Fibroblast of villous mesenchyme (primary cell): ENCODE data around the gene KIAA1755. TPM values are rescaled to one million over a fixed set of nuclear protein-coding genes. Genes with fewer than 3 reads are reported as not detected.

Source experiments
- DNase-seq: peaks from one replicate; pipeline ENCODE4 v3.0.0-alpha.2; 2010; ENCODE audit warnings: low read depth
- H3K4me3 ChIP-seq: 2 replicates; pipeline ENCODE4 v1.5.1; 2011; ENCODE audit warnings: low read depth, mild to moderate bottlenecking, low read length
- total RNA-seq: library from RNA; depleted of rRNA; stranded (reverse); fragments of >200 nt; gene quantifications from 2 replicates; pipeline ENCODE4 v1.2.3, GENCODE V29; 2012
- TF ChIP-seq, protein P1 (sequence below): IDR thresholded peaks from 2 replicates; pipeline ENCODE4 v1.5.1; 2012; ENCODE audit warnings: low read depth, mild to moderate bottlenecking, low read length; ENCODE audit not compliant: insufficient read depth

The KIAA1755 gene
- total RNA-seq, 1 donor = 1.3 TPM

DNA sequence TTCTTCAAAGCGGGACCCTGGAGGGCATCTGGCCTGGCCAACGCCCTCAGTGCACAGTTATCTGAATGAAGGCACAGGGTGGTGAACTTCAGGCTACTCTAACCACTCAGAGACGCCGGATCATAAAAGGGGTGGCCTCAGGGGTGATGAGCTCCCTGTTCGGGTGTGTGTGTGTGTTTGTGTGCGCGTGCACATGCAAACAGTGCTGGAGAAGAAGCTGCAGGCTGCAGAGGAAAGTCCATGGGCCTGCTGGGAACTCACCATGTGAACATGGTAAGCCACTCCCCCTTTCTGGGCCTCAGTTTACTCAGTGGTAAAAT, 42.0 kb downstream of the KIAA1755 start:
- TF ChIP-seq, protein P1, sequence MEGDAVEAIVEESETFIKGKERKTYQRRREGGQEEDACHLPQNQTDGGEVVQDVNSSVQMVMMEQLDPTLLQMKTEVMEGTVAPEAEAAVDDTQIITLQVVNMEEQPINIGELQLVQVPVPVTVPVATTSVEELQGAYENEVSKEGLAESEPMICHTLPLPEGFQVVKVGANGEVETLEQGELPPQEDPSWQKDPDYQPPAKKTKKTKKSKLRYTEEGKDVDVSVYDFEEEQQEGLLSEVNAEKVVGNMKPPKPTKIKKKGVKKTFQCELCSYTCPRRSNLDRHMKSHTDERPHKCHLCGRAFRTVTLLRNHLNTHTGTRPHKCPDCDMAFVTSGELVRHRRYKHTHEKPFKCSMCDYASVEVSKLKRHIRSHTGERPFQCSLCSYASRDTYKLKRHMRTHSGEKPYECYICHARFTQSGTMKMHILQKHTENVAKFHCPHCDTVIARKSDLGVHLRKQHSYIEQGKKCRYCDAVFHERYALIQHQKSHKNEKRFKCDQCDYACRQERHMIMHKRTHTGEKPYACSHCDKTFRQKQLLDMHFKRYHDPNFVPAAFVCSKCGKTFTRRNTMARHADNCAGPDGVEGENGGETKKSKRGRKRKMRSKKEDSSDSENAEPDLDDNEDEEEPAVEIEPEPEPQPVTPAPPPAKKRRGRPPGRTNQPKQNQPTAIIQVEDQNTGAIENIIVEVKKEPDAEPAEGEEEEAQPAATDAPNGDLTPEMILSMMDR = no peak
- DNase-seq = no peak
- H3K4me3 ChIP-seq = no peak overlapping the region

- peak; percentile 92 for DNase-seq
- no peak overlapping the region for H3K4me3 ChIP-seq
- TF ChIP-seq, protein P1 = no peak
These were observed 42.6 kb downstream of the KIAA1755 start for GRCh38 chr20:38217791-38218565.

DNA sequence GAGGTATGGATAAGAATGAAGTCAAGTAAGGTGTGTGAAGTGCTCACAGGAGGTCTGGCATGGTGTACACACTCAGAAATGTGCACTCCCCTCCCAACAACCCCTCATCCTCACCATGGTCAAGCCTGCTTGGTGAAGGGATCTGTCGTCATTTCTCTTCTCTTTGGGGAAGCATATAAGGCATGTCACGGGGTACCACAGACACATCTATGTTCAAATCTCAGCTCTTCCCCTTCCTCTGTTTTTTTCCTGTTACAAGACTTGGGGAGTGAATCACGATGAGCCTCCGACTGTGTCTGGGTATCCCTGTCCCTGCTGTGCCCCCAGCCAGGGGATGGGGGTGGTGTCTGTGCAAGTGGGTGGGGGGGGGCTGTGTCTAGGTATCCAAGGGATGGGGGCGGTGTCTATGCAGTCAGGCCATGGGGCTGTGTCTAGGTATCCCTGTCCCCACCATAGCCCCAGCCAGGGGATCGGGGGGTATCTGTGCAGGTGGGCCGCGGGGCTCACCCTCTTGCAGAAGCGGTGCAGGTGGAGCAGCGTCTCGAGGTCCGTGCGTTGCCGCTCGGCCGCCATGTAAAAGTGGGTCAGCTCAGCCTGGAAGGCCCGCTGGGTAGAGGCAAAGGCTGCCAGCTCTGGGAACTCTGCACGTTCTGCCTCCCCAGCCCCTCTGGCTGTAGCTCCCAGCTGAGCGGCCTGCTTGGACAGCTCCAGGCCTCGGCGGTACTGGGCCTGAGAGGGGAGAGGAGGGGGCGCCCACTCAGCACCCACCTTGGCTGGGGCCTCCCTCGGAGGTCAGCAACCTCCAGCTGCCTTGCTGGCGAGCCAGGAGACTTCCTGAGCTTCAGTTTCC, 43.6 kb downstream of the KIAA1755 start:
- DNase-seq = no peak
- H3K4me3 ChIP-seq = no peak overlapping the region

GRCh38 chr20:38216201-38216600, 44.3 kb downstream of the KIAA1755 start:
- H3K4me3 ChIP-seq = no peak overlapping the region
- TF ChIP-seq, protein P1 = no peak
- no peak for DNase-seq

More for the DNA sequence above, 43.6 kb downstream of the KIAA1755 start:
- TF ChIP-seq, protein P1 = no peak

DNA sequence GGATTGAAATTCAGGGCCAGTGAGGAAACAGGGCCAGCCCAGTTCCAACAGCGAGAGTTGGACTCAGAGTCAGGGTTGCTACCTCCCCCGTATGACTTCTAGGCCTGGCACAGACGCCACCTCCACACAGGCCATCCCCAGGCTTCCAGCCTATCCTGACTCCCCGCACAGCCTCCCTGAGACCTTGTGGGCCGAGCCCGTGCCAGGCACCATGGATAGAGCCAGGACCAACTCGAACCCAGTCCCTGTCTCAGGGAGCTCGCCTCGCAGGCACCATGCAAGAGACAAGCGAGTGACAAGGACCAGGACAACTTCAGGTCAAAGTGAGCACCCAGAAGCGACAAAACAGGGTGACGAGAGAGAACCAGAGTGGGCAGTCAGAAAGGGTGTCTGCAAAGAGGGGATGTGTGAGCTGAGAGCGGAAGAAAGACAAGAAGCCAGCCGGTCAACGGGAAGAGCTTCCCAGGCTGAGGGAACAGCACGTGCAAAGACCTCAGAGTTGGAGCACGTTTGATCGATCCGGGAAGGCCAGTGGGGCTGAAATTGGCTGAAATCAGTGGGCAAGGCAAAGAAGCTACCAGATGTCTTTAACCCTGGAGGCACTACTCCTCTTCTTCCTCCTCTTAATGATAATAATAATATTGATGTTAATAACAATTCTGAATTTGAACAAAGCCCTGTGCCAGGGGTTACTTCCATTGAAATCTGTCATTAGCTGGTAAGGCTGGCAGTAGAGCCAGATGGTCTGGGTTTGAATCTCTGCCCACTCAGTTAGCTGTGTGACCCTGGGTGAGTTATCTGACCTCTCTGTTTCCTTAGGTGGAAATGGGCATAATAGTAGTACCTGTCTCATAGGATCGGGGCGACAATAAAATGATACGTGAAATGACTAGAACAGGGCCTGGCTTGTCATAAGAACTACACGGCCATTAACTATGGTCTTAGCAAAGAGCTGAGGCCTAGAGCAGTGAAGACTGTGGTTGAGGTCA, 45.0 kb downstream of the KIAA1755 start:
- TF ChIP-seq, protein P1 = no peak
- no peak for DNase-seq
- H3K4me3 ChIP-seq = no peak overlapping the region
